Measurements from ENCODE around the gene NPL.

The NPL gene

GRCh38 chr1:182860658-182861057, 71.1 kb downstream of the NPL start:
- Histone ChIP-seq H3K27me3 (replicated peaks; ENCODE audit: control insufficient read depth, insufficient read depth, low read length, poor library complexity, severe bottlenecking) (no peaks in the 10 kb centered on the region), H3K4me1 (ENCODE audit: control insufficient read depth, insufficient read depth, low read length, poor library complexity, severe bottlenecking) (no peaks in the 10 kb centered on the region), H3K9me3 (ENCODE audit: control insufficient read depth, low read length) (no peaks in the 10 kb centered on the region), H3K36me3 (ENCODE audit: control insufficient read depth, insufficient read depth, low read length) (peaks cover 95% of the 10 kb centered on the region), H3K4me3 (ENCODE audit: insufficient read depth, low read depth, low read length, poor library complexity, severe bottlenecking) (no peak overlapping the region), H3K27ac (ENCODE audit: insufficient read depth, low read length, poor library complexity, severe bottlenecking) (no peak overlapping the region)
- no peak for DNase-seq

GRCh38 chr1:182861994-182862393, 72.4 kb downstream of the NPL start:
- DNase-seq, result no peak
- no peak overlapping the region for H3K4me3 ChIP-seq (ENCODE audit: insufficient read depth, low read depth, low read length, poor library complexity, severe bottlenecking)
- no peak overlapping the region for H3K27ac ChIP-seq (ENCODE audit: insufficient read depth, low read length, poor library complexity, severe bottlenecking)
- no peaks in the 10 kb centered on the region for H3K27me3 ChIP-seq (replicated peaks; ENCODE audit: control insufficient read depth, insufficient read depth, low read length, poor library complexity, severe bottlenecking)
- no peaks in the 10 kb centered on the region for H3K9me3 ChIP-seq (ENCODE audit: control insufficient read depth, low read length)
- no peaks in the 10 kb centered on the region for H3K4me1 ChIP-seq (ENCODE audit: control insufficient read depth, insufficient read depth, low read length, poor library complexity, severe bottlenecking)
- peaks cover 95% of the 10 kb centered on the region for H3K36me3 ChIP-seq (ENCODE audit: control insufficient read depth, insufficient read depth, low read length)

DNA sequence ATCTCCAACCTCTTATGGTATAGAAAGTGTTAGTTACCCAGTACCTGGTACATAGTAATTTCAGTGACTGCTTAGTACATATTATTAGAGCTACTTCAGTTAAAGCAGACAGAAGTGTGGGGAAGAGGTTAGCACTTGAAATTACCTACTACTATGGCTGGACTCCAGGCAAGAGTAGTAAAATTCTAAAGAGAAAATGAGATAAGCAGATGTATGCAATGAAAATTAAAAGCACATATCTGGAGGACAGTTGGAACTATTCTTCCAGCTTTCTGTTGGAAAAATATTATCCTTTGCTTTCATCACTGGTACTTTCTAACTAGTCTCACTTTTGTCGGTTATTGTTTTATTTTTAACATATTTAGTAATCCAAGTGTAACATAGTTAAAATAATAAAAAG, 73.3 kb downstream of the NPL start:
- peaks cover 95% of the 10 kb centered on the region for H3K36me3 ChIP-seq (ENCODE audit: control insufficient read depth, insufficient read depth, low read length)
- H3K27ac ChIP-seq (ENCODE audit: insufficient read depth, low read length, poor library complexity, severe bottlenecking), result no peak overlapping the region
- H3K27me3 ChIP-seq (replicated peaks; ENCODE audit: control insufficient read depth, insufficient read depth, low read length, poor library complexity, severe bottlenecking), result no peaks in the 10 kb centered on the region
- H3K9me3 ChIP-seq (ENCODE audit: control insufficient read depth, low read length), result no peaks in the 10 kb centered on the region
- no peak overlapping the region for H3K4me3 ChIP-seq (ENCODE audit: insufficient read depth, low read depth, low read length, poor library complexity, severe bottlenecking)
- no peaks in the 10 kb centered on the region for H3K4me1 ChIP-seq (ENCODE audit: control insufficient read depth, insufficient read depth, low read length, poor library complexity, severe bottlenecking)
- DNase-seq, result no peak

DNA sequence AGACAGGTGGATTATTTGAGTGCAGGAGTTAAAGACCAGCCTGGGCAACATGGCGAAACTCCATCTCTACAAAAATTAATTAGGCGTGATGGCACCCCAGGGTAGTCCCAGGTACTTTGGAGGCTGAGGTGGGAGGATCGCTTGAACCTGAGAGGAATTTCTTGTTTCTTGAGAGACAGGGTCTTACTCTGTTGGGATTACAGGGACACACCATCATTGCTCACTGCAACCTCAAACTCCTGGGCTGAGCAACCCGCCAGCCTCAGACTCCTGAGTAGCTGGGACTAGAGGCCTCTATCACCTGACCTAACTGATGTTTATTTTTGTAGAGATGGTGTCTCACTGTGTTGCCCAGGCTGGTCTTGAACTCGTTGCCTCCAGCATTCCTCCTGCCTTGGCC, 74.4 kb downstream of the NPL start:
- no peak for DNase-seq
- Histone ChIP-seq H3K9me3 (ENCODE audit: control insufficient read depth, low read length) (no peaks in the 10 kb centered on the region), H3K27me3 (replicated peaks; ENCODE audit: control insufficient read depth, insufficient read depth, low read length, poor library complexity, severe bottlenecking) (no peaks in the 10 kb centered on the region), H3K36me3 (ENCODE audit: control insufficient read depth, insufficient read depth, low read length) (peaks cover 95% of the 10 kb centered on the region), H3K27ac (ENCODE audit: insufficient read depth, low read length, poor library complexity, severe bottlenecking) (no peak overlapping the region), H3K4me1 (ENCODE audit: control insufficient read depth, insufficient read depth, low read length, poor library complexity, severe bottlenecking) (no peaks in the 10 kb centered on the region), H3K4me3 (ENCODE audit: insufficient read depth, low read depth, low read length, poor library complexity, severe bottlenecking) (no peak overlapping the region)

- Histone ChIP-seq H3K4me3 (ENCODE audit: insufficient read depth, low read depth, low read length, poor library complexity, severe bottlenecking) (no peak overlapping the region), H3K4me1 (ENCODE audit: control insufficient read depth, insufficient read depth, low read length, poor library complexity, severe bottlenecking) (no peaks in the 10 kb centered on the region), H3K9me3 (ENCODE audit: control insufficient read depth, low read length) (no peaks in the 10 kb centered on the region), H3K27me3 (replicated peaks; ENCODE audit: control insufficient read depth, insufficient read depth, low read length, poor library complexity, severe bottlenecking) (no peaks in the 10 kb centered on the region), H3K36me3 (ENCODE audit: control insufficient read depth, insufficient read depth, low read length) (peaks cover 88% of the 10 kb centered on the region), H3K27ac (ENCODE audit: insufficient read depth, low read length, poor library complexity, severe bottlenecking) (no peak overlapping the region)
- DNase-seq, result no peak
Measured at GRCh38 chr1:182867861-182868260, 78.3 kb downstream of the NPL start.

- DNase-seq, result no peak
- Histone ChIP-seq H3K9me3 (ENCODE audit: control insufficient read depth, low read length) (no peaks in the 10 kb centered on the region), H3K27me3 (replicated peaks; ENCODE audit: control insufficient read depth, insufficient read depth, low read length, poor library complexity, severe bottlenecking) (no peaks in the 10 kb centered on the region), H3K27ac (ENCODE audit: insufficient read depth, low read length, poor library complexity, severe bottlenecking) (no peak overlapping the region), H3K4me1 (ENCODE audit: control insufficient read depth, insufficient read depth, low read length, poor library complexity, severe bottlenecking) (no peaks in the 10 kb centered on the region), H3K4me3 (ENCODE audit: insufficient read depth, low read depth, low read length, poor library complexity, severe bottlenecking) (no peak overlapping the region), H3K36me3 (ENCODE audit: control insufficient read depth, insufficient read depth, low read length) (peaks cover 90% of the 10 kb centered on the region)
Measured at GRCh38 chr1:182869241-182869666, 79.7 kb downstream of the NPL start.

DNA sequence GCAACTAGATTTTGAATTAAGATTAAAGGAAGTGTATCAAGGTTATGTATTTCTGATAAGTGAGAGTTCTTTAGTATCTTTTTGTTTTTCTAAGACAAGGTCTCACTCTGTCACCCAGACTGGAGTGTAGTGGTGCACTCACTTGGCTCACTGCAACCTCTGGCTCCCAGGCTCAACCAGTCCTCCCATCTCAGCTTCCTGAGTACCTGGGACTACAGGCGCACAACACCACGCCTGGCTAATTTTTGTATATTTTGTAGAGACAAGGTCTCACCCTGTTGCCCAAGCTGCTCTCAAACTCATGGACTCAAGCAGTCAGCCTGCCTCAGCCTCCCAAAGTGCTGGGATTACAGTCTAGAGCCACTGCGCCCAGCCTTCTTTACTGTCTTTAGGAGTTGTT, 83.3 kb downstream of the NPL start:
- DNase-seq, result no peak
- Histone ChIP-seq H3K4me1 (ENCODE audit: control insufficient read depth, insufficient read depth, low read length, poor library complexity, severe bottlenecking) (no peaks in the 10 kb centered on the region), H3K4me3 (ENCODE audit: insufficient read depth, low read depth, low read length, poor library complexity, severe bottlenecking) (no peak overlapping the region), H3K27ac (ENCODE audit: insufficient read depth, low read length, poor library complexity, severe bottlenecking) (no peak overlapping the region), H3K27me3 (replicated peaks; ENCODE audit: control insufficient read depth, insufficient read depth, low read length, poor library complexity, severe bottlenecking) (no peaks in the 10 kb centered on the region), H3K9me3 (ENCODE audit: control insufficient read depth, low read length) (no peaks in the 10 kb centered on the region), H3K36me3 (ENCODE audit: control insufficient read depth, insufficient read depth, low read length) (peaks cover 90% of the 10 kb centered on the region)

DNA sequence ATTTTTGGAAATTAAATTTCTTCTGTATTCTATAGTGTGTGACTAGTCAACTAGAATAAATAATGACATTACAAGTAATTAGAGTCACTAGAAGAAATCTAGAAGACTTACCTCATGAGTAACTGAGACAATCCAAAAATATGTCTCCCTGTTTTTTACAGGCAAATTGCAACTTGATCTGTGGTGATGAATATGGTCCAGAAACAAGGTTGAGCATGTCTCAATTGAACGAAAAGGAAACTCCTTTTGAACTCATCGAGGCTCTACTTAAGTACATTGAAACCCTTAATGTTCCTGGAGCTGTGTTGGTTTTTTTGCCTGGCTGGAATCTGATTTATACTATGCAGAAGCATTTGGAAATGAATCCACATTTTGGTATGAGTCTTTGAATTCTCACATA, 86.3 kb downstream of the NPL start:
- H3K9me3 ChIP-seq (ENCODE audit: control insufficient read depth, low read length), result no peaks in the 10 kb centered on the region
- H3K27me3 ChIP-seq (replicated peaks; ENCODE audit: control insufficient read depth, insufficient read depth, low read length, poor library complexity, severe bottlenecking), result no peaks in the 10 kb centered on the region
- H3K4me1 ChIP-seq (ENCODE audit: control insufficient read depth, insufficient read depth, low read length, poor library complexity, severe bottlenecking), result no peaks in the 10 kb centered on the region
- H3K4me3 ChIP-seq (ENCODE audit: insufficient read depth, low read depth, low read length, poor library complexity, severe bottlenecking), result no peak overlapping the region
- H3K27ac ChIP-seq (ENCODE audit: insufficient read depth, low read length, poor library complexity, severe bottlenecking), result no peak overlapping the region
- DNase-seq, result no peak
- H3K36me3 ChIP-seq (ENCODE audit: control insufficient read depth, insufficient read depth, low read length), result peaks cover 96% of the 10 kb centered on the region

DNA sequence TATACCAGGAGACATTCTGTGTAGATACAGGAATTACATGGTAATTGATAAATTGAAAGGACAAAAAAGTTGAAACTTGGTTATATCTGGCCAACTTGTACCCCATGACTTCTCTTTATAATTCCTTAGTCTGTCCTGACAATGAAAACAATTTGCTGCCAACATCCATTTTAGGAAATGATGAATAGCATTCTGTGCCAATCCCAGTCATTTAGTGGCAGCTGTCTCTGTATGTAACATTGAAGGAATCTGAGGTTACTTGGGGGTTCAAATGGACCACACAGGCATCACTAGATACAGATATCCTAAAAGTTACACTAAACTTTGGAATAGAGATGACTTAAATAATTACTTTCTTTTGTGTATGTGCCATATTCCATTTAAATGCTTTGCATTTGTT, 87.8 kb downstream of the NPL start:
- Histone ChIP-seq H3K4me1 (ENCODE audit: control insufficient read depth, insufficient read depth, low read length, poor library complexity, severe bottlenecking) (no peaks in the 10 kb centered on the region), H3K4me3 (ENCODE audit: insufficient read depth, low read depth, low read length, poor library complexity, severe bottlenecking) (no peak overlapping the region), H3K27ac (ENCODE audit: insufficient read depth, low read length, poor library complexity, severe bottlenecking) (no peak overlapping the region), H3K27me3 (replicated peaks; ENCODE audit: control insufficient read depth, insufficient read depth, low read length, poor library complexity, severe bottlenecking) (no peaks in the 10 kb centered on the region), H3K9me3 (ENCODE audit: control insufficient read depth, low read length) (no peaks in the 10 kb centered on the region), H3K36me3 (ENCODE audit: control insufficient read depth, insufficient read depth, low read length) (peaks cover 99% of the 10 kb centered on the region)
- no peak for DNase-seq

DNA sequence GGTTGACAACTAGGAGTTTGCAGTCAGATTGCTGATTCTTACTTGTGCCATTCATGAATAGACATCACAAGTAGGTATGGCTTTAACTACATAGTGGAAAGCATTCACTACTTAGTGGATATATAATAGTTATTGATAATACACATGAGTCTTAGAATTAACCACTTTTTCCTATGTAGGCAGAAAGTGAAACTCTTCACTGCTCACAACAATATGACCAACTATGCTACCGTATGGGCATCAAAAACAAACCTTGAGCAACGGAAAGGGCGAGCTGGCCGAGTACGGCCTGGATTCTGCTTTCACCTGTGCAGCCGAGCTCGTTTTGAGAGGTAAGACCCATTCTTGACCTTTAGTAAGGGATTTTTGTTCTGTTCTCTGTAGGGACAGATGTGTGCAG, 88.3 kb downstream of the NPL start:
- H3K27ac ChIP-seq (ENCODE audit: insufficient read depth, low read length, poor library complexity, severe bottlenecking), result no peak overlapping the region
- no peaks in the 10 kb centered on the region for H3K4me1 ChIP-seq (ENCODE audit: control insufficient read depth, insufficient read depth, low read length, poor library complexity, severe bottlenecking)
- no peak overlapping the region for H3K4me3 ChIP-seq (ENCODE audit: insufficient read depth, low read depth, low read length, poor library complexity, severe bottlenecking)
- no peaks in the 10 kb centered on the region for H3K27me3 ChIP-seq (replicated peaks; ENCODE audit: control insufficient read depth, insufficient read depth, low read length, poor library complexity, severe bottlenecking)
- no peak for DNase-seq
- peaks cover 99% of the 10 kb centered on the region for H3K36me3 ChIP-seq (ENCODE audit: control insufficient read depth, insufficient read depth, low read length)
- H3K9me3 ChIP-seq (ENCODE audit: control insufficient read depth, low read length), result no peaks in the 10 kb centered on the region
